ENCODE data around the gene ATP1A2.

Gene ATP1A2

GRCh38 chr1:160115545-160116282, at the start of gene ATP1A2:
TSS of gene ATP1A2 (plus strand) at chr1:160115759. CDS start at chr1:160115862, 103 bp downstream.
- DNase-seq = no peak

- DNase-seq = no peak
Measured at GRCh38 chr1:160066829-160067745, 48.5 kb upstream of the ATP1A2 start.

GRCh38 chr1:160068225-160068624, 47.3 kb upstream of the ATP1A2 start:
- no peak for DNase-seq

- no peak for DNase-seq
Measured at GRCh38 chr1:160069460-160070231, 45.9 kb upstream of the ATP1A2 start, which contains the start of gene KCNJ10. TSS of gene KCNJ10 (minus strand) at chr1:160070160. CDS start at chr1:160042532, 27,628 bp downstream.

GRCh38 chr1:160070243-160071163, 45.1 kb upstream of the ATP1A2 start:
- peak; percentile 86 for DNase-seq

- DNase-seq = no peak
Measured at GRCh38 chr1:160071289-160071688, 44.3 kb upstream of the ATP1A2 start.

- no peak for DNase-seq
Measured at GRCh38 chr1:160074865-160075264, 40.7 kb upstream of the ATP1A2 start.

- DNase-seq = no peak
Measured at GRCh38 chr1:160075836-160076235, 39.7 kb upstream of the ATP1A2 start.

GRCh38 chr1:160076295-160076694, 39.3 kb upstream of the ATP1A2 start:
- no peak for DNase-seq

GRCh38 chr1:160077486-160077885, 38.1 kb upstream of the ATP1A2 start:
- no peak for DNase-seq

- DNase-seq = peak; percentile 16
Measured at GRCh38 chr1:160078512-160079195, 36.9 kb upstream of the ATP1A2 start.

- no peak for DNase-seq
Measured at GRCh38 chr1:160079448-160079847, 36.1 kb upstream of the ATP1A2 start.

GRCh38 chr1:160080381-160081100, 35.0 kb upstream of the ATP1A2 start:
- no peak for DNase-seq

- no peak for DNase-seq
Measured at GRCh38 chr1:160081261-160081936, 34.2 kb upstream of the ATP1A2 start, which contains the start of gene KCNJ9. TSS of gene KCNJ9 (plus strand) at chr1:160081538. CDS start at chr1:160084031, 2,493 bp downstream.

- no peak for DNase-seq
Measured at GRCh38 chr1:160082487-160082886, 33.1 kb upstream of the ATP1A2 start.

- no peak for DNase-seq
Measured at GRCh38 chr1:160082926-160083325, 32.6 kb upstream of the ATP1A2 start.

- DNase-seq = peak; percentile 91
Measured at GRCh38 chr1:160083968-160084770, 31.4 kb upstream of the ATP1A2 start.

GRCh38 chr1:160084771-160085321, 30.7 kb upstream of the ATP1A2 start:
- no peak for DNase-seq
